Measurements from ENCODE around the gene STUB1.
"Not testable (repeated sequence)": the region's sequence is repeated elsewhere in the genome, so short reads cannot be mapped to it uniquely, and the experiment has no call there.

STUB1 gene

GRCh38 chr16:712740-713250 lies 32.6 kb downstream of the STUB1 start:
- DNase-seq (ENCODE audit: low spot score) = not testable (repeated sequence)

DNA sequence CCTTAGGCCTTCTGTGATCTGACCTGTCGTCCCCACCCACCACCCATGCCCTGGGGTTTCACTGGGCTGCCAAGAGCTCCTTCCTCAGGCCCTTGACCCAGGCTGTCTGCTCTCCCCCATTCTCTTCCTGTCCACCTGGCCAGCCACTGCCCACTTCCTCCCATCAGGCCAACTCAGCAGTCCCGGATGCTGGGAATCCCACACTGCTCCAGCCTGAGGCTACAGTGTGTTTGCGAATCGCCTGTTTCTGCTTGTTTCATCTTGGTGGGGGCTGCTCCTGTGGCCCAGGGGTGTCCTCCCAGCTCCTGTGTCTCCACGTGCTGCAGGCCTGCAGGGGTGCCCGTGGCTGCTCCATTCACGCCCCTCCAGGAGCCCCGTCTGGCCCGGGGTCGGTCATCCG lies 33.9 kb downstream of the STUB1 start:
- no peak for DNase-seq (ENCODE audit: low spot score)

DNA sequence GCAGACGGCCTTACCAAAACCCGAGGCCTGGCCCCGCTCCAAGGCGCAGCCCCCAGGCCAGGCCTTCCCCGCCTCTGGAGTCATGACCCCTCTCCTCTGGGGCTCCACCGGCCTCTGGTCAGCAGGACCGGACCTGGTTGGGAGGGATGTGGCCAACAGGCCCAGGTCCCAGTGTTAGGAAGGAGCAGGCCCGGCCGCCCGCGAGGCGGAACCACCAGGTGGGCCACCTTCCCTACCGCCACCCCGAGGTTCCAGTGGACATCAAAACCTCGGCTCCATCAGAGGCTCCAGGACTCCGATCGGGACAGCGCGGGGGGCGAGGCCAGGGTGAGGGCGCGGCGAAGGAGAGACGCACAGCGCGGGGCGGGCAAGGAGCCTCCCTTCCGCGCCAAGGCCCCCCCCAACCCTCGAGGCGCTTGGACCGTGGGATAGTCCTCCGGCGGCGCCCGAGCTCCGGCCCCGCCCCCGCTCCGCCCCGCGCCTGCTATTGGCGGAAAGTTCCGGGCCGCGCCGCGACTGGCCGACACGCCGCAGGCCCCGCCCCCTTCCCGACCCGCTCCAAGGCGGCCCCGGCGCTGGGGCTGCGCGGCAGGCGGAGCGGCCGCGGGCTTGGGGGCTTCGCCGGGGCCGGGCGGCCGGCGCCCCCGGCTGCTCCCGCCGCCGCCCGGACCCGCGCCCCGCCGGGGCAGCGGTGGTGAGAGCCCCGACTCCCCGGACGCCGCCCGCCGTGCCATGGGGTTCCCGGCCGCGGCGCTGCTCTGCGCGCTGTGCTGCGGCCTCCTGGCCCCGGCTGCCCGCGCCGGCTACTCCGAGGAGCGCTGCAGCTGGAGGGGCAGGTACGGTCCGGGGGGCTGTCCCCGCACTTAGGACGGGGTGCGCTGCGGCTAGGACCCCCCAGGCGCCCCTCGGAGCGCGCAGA lies 34.6 kb downstream of the STUB1 start, which contains the start of gene METRN:
Gene METRN (plus strand): TSS at position 561 of the 919 bp plus-strand sequence. CDS start 172 bp downstream, at position 733.
- peak; percentile 80 for DNase-seq (ENCODE audit: low spot score)

- no peak for DNase-seq (ENCODE audit: low spot score)
Observed at GRCh38 chr16:715477-716199, 35.4 kb downstream of the STUB1 start.

GRCh38 chr16:716200-716568 lies 36.0 kb downstream of the STUB1 start:
- DNase-seq (ENCODE audit: low spot score) = peak; percentile 94

GRCh38 chr16:716768-717325 lies 36.6 kb downstream of the STUB1 start:
- no peak for DNase-seq (ENCODE audit: low spot score)

GRCh38 chr16:717450-718245 lies 37.4 kb downstream of the STUB1 start:
- DNase-seq (ENCODE audit: low spot score) = no peak

- DNase-seq (ENCODE audit: low spot score) = no peak
Observed at GRCh38 chr16:718389-718788, 38.2 kb downstream of the STUB1 start.

DNA sequence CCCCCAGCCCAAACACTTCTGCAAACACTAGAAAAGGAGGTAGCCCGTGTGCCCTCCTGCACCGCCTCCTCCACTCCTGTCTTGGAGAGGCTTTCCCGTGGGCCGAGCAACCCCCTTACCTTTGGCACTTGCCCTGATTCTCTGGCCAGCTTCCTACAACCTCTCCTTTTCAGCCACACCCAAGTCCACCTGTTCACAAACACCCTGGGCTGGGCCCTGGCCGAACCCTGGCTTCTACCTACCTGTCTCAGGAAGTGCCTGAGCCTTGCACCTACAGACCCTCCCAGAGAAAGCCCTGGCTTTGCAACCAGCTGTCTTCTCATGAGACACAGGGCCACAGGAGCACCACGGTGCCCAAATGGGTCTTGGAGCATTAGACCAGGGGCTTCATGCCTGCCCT lies 38.7 kb downstream of the STUB1 start:
- no peak for DNase-seq (ENCODE audit: low spot score)

GRCh38 chr16:719815-720446 lies 39.7 kb downstream of the STUB1 start:
- DNase-seq (ENCODE audit: low spot score) = no peak

DNA sequence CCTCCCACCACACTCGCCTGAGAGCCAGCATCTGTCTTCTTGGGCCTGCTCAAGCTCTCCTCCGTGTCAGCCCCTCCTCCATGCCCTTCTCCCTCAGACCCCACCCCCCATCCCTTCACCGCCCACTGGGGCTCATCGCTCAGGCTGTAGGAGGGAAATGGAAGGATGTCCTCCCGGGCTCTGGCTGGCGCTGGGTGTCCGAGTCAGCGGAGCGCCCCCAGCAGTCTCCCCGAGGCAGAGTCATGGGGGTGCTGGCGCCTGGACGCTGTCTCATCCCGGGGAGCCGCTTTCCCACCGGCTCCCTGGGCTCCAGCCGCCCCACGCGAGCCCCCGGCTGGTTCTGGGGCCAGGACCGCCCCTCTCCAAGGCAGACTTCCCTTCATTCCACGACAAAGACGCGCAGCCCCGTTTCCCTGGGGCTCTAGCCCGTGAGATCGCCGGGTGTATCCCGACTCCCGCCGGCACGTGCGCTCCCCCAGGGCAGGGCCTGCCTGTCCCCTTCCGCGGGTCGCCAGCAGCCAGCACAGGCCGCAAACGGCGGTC lies 40.3 kb downstream of the STUB1 start:
- DNase-seq (ENCODE audit: low spot score) = peak; percentile 79

- peak; percentile 59 for DNase-seq (ENCODE audit: low spot score)
Observed at GRCh38 chr16:720990-721764, 41.0 kb downstream of the STUB1 start, which contains the start of gene ANTKMT. Gene ANTKMT, plus strand, starts transcription at chr16:721146. Its CDS starts 129 bp downstream, at chr16:721275.

DNA sequence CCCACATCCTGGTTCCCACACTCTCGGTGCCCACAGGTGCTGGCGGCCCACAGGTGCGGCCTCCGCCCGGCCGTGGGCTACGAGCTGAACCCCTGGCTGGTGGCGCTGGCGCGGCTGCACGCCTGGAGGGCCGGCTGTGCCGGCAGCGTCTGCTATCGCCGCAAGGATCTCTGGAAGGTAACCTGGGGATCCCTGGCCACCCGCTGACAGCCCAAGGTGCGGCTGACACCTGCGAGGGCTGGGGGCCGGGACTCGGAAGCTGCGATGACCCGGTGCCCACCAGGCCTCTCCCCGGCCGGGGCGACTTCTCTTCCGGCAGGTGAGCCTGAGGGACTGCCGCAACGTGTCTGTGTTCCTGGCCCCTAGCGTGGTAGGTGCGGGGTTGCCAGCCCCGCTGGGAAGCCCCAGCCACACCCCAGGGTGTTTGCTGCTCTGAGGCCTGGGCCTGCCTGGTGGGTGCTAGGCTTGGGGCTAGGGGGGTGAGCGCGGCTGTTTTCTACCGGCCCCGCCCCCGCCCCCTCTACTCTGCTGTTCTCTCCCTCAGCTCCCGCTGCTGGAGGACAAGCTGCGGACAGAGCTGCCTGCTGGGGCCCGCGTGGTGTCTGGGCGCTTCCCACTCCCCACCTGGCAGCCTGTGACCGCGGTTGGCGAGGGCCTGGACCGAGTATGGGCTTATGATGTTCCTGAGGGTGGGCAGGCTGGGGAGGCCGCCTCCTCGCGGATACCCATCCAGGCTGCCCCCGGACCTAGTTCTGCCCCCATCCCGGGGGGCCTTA lies 41.7 kb downstream of the STUB1 start:
- DNase-seq (ENCODE audit: low spot score) = no peak

- no peak for DNase-seq (ENCODE audit: low spot score)
Observed at GRCh38 chr16:722835-723633, 42.8 kb downstream of the STUB1 start.

- no peak for DNase-seq (ENCODE audit: low spot score)
Observed at GRCh38 chr16:723695-724094, 43.5 kb downstream of the STUB1 start.

- no peak for DNase-seq (ENCODE audit: low spot score)
Observed at GRCh38 chr16:724188-725040, 44.2 kb downstream of the STUB1 start.

- no peak for DNase-seq (ENCODE audit: low spot score)
Observed at GRCh38 chr16:725041-725376, 44.8 kb downstream of the STUB1 start.
